GM13977 (cell line): ENCODE data around the gene MYO1H.
"Not testable (repeated sequence)": the region's sequence is repeated elsewhere in the genome, so short reads cannot be mapped to it uniquely, and the experiment has no call there.

Source experiments
- DNase-seq: peaks from one replicate; pipeline ENCODE4 v3.0.0; 2012; ENCODE audit warnings: low spot score
- CTCF ChIP-seq: IDR thresholded peaks from 2 replicates; pipeline ENCODE4 v1.5.1; 2012; ENCODE audit warnings: mild to moderate bottlenecking, control low read depth; ENCODE audit not compliant: insufficient read depth; ENCODE audit errors: extremely low read depth, missing control alignments
- in situ Hi-C: fragments of 300-500 bp; cut with MboI; formaldehyde crosslinking; loops from one replicate; pipeline ENCODE4 v1.12.0; 2022; ENCODE audit warnings: low sequenced_read_pairs, low pct_unique_long_range_greater_than_20kb, mixed read lengths, inconsistent platforms; ENCODE audit not compliant: unreplicated experiment

The MYO1H gene

GRCh38 chr12:109422251-109422650, 74.6 kb downstream of the MYO1H start:
- no peak for DNase-seq
- no peak for TF ChIP-seq CTCF
- in situ Hi-C loops = no loop called here

- in situ Hi-C loops = no loop called here
- no peak for DNase-seq
- TF ChIP-seq CTCF = no peak
These were observed 75.7 kb downstream of the MYO1H start for GRCh38 chr12:109423392-109423791.

- peak; percentile 97 for TF ChIP-seq CTCF
- in situ Hi-C loops = no loop called here
- DNase-seq = peak; percentile 79
These were observed 80.4 kb downstream of the MYO1H start for GRCh38 chr12:109428037-109428629.

- in situ Hi-C loops, DNase-seq: not testable (repeated sequence)
These were observed 81.1 kb downstream of the MYO1H start for GRCh38 chr12:109428804-109429203.

GRCh38 chr12:109430244-109430643, 82.5 kb downstream of the MYO1H start:
- in situ Hi-C loops = loop anchor here (10.0 kb wide), 1 partner anchor 345 kb away; no protein-coding TSS in a partner anchor
- no peak for TF ChIP-seq CTCF
- DNase-seq = no peak

GRCh38 chr12:109432431-109432830, 84.7 kb downstream of the MYO1H start:
- TF ChIP-seq CTCF = no peak
- no peak for DNase-seq
- in situ Hi-C loops = loop anchor here (10.0 kb wide), 1 partner anchor 342 kb away; no protein-coding TSS in a partner anchor

GRCh38 chr12:109432842-109433304, 85.2 kb downstream of the MYO1H start:
- TF ChIP-seq CTCF = peak; percentile 94
- DNase-seq = peak; percentile 71
- in situ Hi-C loops = loop anchor here (10.0 kb wide), 1 partner anchor 342 kb away; no protein-coding TSS in a partner anchor
